ENCODE measurements around the gene NPNT. TPM values are rescaled to one million over a fixed set of nuclear protein-coding genes. Genes with fewer than 3 reads are reported as not detected.
"Not testable (repeated sequence)": the region's sequence is repeated elsewhere in the genome, so short reads cannot be mapped to it uniquely, and the experiment has no call there.

NPNT gene, protein sequence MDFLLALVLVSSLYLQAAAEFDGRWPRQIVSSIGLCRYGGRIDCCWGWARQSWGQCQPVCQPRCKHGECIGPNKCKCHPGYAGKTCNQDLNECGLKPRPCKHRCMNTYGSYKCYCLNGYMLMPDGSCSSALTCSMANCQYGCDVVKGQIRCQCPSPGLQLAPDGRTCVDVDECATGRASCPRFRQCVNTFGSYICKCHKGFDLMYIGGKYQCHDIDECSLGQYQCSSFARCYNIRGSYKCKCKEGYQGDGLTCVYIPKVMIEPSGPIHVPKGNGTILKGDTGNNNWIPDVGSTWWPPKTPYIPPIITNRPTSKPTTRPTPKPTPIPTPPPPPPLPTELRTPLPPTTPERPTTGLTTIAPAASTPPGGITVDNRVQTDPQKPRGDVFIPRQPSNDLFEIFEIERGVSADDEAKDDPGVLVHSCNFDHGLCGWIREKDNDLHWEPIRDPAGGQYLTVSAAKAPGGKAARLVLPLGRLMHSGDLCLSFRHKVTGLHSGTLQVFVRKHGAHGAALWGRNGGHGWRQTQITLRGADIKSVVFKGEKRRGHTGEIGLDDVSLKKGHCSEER
- total RNA-seq, result 60.3 TPM

GRCh38 chr4:105894660-105895582, at the start of gene NPNT:
TSS of gene NPNT (plus strand) at chr4:105895471. CDS start at chr4:105895653, 182 bp downstream.
- FAIRE-seq (no peak), DNase-seq (ENCODE audit: low spot score in 2 of 2) (peak; percentile 18 to 38)

GRCh38 chr4:105845559-105845958, 49.7 kb upstream of the NPNT start:
- FAIRE-seq, result no peak
- no peak for DNase-seq (ENCODE audit: low spot score in 2 of 2)

DNA sequence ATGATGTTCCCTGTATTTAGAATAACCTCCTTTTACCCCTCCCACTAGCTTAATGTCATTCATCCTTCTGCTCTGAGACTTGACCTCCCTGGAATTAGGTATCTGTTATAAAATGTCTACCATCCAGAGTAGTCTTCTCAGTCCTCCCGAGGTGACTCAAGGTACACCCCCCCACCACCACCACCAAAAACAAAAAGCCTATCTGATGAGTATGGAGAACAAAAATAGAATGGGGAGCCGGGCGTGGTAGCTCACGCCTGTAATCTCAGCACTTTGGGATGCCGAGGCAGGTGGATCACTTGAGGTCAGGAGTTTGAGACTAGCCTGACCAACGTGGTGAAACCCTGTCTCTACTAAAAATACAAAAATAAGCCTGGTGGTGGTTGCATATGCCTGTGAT, 46.9 kb upstream of the NPNT start:
- not testable (repeated sequence) for DNase-seq (ENCODE audit: low spot score in 2 of 2); FAIRE-seq

GRCh38 chr4:105851196-105851595, 44.1 kb upstream of the NPNT start:
- no peak for FAIRE-seq
- no peak for DNase-seq (ENCODE audit: low spot score in 2 of 2)

- not testable (repeated sequence) for DNase-seq (ENCODE audit: low spot score in 2 of 2); FAIRE-seq
These were observed 43.0 kb upstream of the NPNT start for GRCh38 chr4:105852230-105852629.

GRCh38 chr4:105858466-105859040, 36.7 kb upstream of the NPNT start:
- FAIRE-seq (no peak), DNase-seq (ENCODE audit: low spot score in 2 of 2) (no peak)

DNA sequence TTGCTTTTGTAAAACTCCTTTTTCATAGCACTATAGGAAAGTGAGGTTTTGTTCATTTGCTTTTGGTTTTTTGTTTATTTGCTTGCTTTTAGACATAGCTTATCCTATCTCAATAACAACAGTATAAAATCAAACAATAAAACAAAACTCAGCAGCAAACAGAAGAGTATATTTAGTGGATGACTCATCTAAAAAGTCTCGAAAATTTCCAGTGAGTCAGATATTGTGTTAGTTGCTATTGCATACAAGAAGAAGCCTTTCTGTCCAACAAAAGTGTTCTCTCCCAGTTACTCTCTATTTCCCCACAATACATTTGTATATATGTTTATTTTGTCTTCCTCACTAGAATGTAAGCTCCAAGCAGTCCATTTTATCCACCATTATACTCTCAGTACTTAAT, 36.0 kb upstream of the NPNT start:
- no peak for FAIRE-seq

GRCh38 chr4:105870963-105871362, 24.3 kb upstream of the NPNT start:
- FAIRE-seq, result no peak

More for the DNA sequence above, 36.0 kb upstream of the NPNT start:
- DNase-seq (ENCODE audit: low spot score in 2 of 2), result peak in 1 of 2 donors; percentile 8

DNA sequence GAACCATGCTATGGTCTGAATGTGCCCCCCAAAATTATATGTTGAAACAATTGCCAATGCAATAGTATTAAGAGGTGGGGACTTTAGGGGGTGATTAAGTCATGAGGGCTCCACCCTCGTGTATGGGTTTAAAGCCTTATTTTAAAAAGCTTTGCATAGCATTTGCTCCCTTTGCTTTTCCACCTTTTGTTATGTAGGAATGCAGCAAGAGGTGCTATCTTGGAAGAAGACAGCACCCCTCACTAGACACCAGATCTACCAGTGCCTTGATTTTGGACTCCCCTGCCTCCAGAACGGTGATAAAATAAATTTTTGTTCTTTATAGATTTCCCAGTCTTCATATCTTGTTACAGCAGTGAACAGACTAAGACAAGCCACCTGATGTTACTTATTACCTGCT, 23.3 kb upstream of the NPNT start:
- DNase-seq (ENCODE audit: low spot score in 2 of 2), result no peak
- FAIRE-seq, result no peak

More at GRCh38 chr4:105870963-105871362, 24.3 kb upstream of the NPNT start:
- DNase-seq (ENCODE audit: low spot score in 2 of 2), result no peak

DNA sequence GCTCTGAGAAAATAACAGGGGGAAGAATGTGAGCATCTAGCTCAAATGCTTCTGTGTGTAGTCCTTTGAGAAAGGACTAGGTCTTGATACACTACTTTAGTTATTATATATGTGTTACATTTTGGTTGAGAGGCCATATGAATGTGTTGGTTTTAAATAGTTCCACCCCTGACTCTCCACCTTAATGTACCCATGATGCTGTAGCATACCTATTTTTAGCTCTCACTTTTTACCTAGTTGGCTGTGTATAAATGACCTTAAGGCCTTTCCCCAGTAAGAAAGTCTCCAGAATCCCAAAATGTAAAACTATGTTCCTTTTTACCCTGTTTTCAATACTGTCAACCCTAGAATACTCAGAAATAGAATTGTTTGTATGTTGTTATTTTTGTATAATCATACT, 20.0 kb upstream of the NPNT start:
- no peak for FAIRE-seq
- no peak for DNase-seq (ENCODE audit: low spot score in 2 of 2)

DNA sequence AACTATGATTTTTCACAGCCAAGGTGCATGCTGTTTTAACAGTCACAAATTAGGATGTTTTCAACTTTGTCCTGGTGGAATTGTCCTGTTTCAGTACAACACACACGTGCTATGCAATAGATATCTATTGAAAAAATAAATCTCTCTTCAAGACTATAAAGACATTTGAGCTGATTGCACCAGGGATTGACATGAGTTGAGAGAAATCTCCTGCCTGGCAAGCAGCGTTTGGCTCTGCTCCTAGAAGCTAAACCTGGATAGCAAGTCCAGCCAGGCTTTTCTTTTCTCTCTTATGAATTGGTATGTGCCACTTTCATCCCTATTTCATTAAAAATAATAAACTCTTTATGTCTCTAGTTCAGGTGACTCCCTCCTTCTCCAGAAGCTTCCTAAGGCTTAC, 16.6 kb upstream of the NPNT start:
- DNase-seq (ENCODE audit: low spot score in 2 of 2) (no peak), FAIRE-seq (no peak)

- FAIRE-seq, result no peak
- DNase-seq (ENCODE audit: low spot score in 2 of 2), result no peak
These were observed 7.8 kb upstream of the NPNT start for GRCh38 chr4:105887508-105887907.

- DNase-seq (ENCODE audit: low spot score in 2 of 2), result peak in 1 of 2 donors; percentile 18
- no peak for FAIRE-seq
These were observed 551 bp downstream of the NPNT start for GRCh38 chr4:105895583-105896460.

DNA sequence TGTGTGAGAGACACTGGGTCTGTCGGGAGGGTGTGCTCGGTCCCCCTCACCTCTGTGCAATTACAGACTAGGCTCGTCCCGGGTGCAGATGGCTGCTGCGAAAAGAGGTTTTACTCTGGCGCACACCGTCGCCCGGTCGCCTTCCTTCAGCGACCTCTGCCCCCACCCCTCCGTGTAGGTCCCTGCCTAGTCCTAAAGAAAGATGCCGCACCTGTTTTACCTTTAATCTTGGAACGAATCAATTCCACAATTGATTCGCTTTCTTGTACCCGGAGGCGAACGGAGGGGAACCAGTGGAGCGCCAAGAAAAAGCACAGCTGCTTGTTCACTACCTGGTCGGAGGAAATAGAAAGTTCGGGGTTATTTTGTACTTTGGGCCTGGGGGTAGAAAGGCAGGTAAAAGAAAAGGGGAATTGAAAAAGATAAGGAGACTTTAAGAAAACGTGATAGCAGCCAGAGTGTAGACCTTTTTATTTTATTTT, 1.2 kb downstream of the NPNT start:
- no peak for FAIRE-seq
- no peak for DNase-seq (ENCODE audit: low spot score in 2 of 2)

DNA sequence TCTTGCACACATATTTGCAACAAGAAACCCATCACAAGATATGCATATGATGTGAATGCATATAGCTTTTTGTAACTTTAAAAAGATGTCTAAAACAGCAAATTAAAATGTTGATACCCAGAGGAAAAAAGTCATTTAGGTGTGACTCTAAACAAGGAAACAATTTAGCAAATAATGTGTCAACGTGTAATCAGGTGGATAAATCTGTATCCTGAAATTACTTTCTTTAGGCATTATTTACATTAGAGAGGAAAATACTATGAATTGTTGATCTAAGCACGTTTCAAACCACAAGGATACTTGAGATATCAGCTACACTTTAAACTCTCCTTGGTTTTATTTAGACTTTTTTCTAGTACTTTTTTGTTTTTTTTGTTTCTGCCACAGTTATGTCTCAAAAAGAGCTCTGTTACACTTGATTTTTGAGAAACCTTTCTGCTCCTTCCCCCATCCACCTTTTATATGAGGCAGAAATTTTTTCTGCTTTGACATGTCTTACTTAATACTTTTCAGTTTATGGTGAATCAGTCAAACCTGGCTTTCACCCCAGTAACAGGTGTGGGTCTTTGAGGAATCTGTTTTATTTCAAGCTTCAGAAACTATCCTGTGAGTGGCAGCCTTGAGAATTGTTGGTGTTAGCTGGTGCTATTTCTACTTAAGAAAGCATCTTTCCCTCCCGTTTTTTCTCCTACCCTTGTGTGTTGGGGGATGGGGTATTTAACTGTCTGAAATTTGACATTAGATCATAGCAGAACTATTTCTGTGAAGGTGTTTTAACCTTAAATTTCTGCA, 1.9 kb downstream of the NPNT start:
- FAIRE-seq (no peak), DNase-seq (ENCODE audit: low spot score in 2 of 2) (no peak)

DNA sequence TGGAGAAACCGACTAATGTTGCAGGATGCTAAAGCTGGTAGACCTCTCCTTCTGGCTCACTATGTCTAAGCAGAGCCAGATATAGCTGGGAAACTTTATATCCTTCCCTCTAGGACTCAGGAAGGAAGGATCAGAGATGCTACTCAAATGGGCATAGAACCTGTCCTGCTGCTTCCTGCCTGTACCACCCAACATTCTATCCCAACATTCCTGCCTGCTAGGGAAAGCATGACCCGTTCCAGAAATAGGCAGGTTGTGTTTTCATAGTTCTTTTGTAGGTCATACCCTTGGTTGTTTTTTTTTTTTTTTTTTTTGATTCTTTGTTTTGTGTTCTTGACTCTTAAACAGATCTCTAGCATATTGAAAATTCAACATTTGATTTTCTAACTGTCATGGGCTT, 5.3 kb downstream of the NPNT start:
- FAIRE-seq, result no peak
- DNase-seq (ENCODE audit: low spot score in 2 of 2), result no peak

DNA sequence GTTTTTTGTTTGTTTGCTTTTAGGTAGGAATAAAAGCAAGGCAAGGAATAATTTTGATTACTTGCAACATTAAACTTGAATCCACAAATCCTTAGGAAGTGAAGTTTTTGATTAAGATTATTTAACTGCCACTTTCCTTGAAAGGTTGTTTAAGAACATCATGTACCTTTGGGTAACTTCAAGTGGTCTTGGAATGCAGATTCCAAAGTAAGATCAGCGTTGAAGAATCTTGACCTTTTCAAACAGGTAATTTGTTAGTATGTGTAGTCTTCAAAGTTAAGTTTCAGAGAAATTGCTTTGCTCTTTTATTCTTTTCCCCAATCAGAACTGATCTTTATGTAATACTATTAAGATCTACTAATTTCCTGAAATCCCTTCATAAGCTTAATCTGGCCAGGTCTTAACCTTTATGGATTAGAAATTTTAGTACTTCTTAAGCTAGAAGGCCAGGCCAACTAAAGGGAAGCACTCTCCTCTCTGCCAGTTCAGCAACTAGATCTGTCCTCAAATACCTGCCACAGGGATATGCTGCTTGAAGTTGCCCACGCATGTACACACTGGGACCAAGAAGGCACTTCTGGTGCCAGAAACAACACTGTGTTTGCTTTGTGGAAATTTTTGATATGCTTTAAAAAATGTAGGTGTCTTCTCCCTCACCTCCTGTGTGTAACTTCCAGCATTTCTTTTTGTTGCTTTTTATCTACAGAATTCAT, 7.4 kb downstream of the NPNT start:
- no peak for DNase-seq (ENCODE audit: low spot score in 2 of 2)
- FAIRE-seq, result no peak

DNA sequence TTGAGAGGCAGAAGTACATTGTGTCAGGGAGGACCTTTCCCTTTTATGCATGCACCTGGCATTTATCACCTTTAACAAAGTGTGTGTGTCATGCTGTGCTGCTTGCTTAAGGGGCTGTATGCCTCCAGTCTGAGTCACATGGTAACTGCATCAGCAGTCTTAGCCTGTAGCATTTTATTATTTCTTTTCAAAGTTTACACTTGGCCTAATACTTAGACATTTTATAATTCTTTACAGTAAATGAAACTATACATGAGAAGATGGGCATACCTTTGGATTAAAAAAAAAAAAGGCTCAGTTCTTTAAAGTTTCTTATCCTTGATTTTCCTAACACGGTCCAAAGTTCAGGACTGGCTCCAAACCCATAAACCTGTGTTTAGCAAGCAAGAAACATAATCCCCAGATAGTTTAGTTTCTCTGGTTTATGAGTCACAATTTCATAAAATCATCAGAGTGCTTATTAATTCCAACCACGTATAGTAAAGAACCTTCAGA, 14.6 kb downstream of the NPNT start:
- FAIRE-seq (no peak), DNase-seq (ENCODE audit: low spot score in 2 of 2) (no peak)
